Measurements from ENCODE around the gene DLG2. TPM values are rescaled to one million over a fixed set of nuclear protein-coding genes. Genes with fewer than 3 reads are reported as not detected.

The DLG2 gene
- total RNA-seq (2022; extraction: Qiagen RNA extraction), result 0.16 to 0.34 TPM (median 0.27 TPM) in 4 of 5 replicates, not detected in the other

GRCh38 chr11:85627332-85627997, at the start of gene DLG2:
TSS of gene DLG2 (minus strand) at chr11:85627344.

GRCh38 chr11:85664615-85665481, 37.7 kb upstream of the DLG2 start, which contains the start of gene CREBZF:
TSS of gene CREBZF (minus strand) at chr11:85665129. CDS start at chr11:85664875, 254 bp downstream.

GRCh38 chr11:85647604-85648299, 20.6 kb upstream of the DLG2 start, which contains the start of gene TMEM126A:
TSS of gene TMEM126A (plus strand) at chr11:85647967. CDS start at chr11:85650256, 2,289 bp downstream.

GRCh38 chr11:85627998-85628770, 1.0 kb upstream of the DLG2 start, which contains the start of gene TMEM126B:
TSS of gene TMEM126B (plus strand) at chr11:85628593. CDS start at chr11:85628608, 15 bp downstream.

Other genes with a start within 250 kb of the DLG2 start
- gene TMEM126B, start 1.2 kb upstream of the DLG2 start, total RNA-seq (2022; extraction: Qiagen RNA extraction), result 49.2 to 65.2 TPM (median 52.8 TPM) in 5 replicates
- gene TMEM126A, start 20.6 kb upstream of the DLG2 start, total RNA-seq (2022; extraction: Qiagen RNA extraction), result 53.4 to 59.8 TPM (median 58.1 TPM) in 5 replicates
- 20.9 to 29.5 TPM (median 27.8 TPM) in 5 replicates for gene CREBZF, start 37.8 kb upstream of the DLG2 start, total RNA-seq (2022; extraction: Qiagen RNA extraction)
- not detected in 5 replicates for gene CCDC89, start 58.9 kb upstream of the DLG2 start, total RNA-seq (2022; extraction: Qiagen RNA extraction)
- gene SYTL2, start 183.8 kb upstream of the DLG2 start, total RNA-seq (2022; extraction: Qiagen RNA extraction), result 8.8 to 14.6 TPM (median 9.5 TPM) in 5 replicates
- gene CCDC83, start 228.0 kb upstream of the DLG2 start, total RNA-seq (2022; extraction: Qiagen RNA extraction), result not detected in 5 replicates